Trophoblast cell (in vitro differentiated cells and primary cell): ENCODE results near the gene CREB5.

Experiments
- DNase-seq, 2 donors: peaks; one replicate each; pipeline ENCODE4 v3.0.0-alpha.2; 2016
- H2AFZ ChIP-seq: 2 replicates; pipeline ENCODE4 v1.6.1; 2013; ENCODE audit warnings: low read length, moderate library complexity, mild to moderate bottlenecking; ENCODE audit not compliant: insufficient read depth, poor library complexity
- H2AK5ac ChIP-seq: 2 replicates; pipeline ENCODE4 v1.6.1; 2013; ENCODE audit warnings: mild to moderate bottlenecking, low read length
- H2BK120ac ChIP-seq: 2 replicates; pipeline ENCODE4 v1.6.1; 2013; ENCODE audit warnings: low read length, mild to moderate bottlenecking, moderate library complexity; ENCODE audit not compliant: insufficient read depth, poor library complexity
- H2BK12ac ChIP-seq: 2 replicates; pipeline ENCODE4 v1.6.1; 2013; ENCODE audit warnings: mild to moderate bottlenecking, low read length, moderate library complexity
- H2BK5ac ChIP-seq: 2 replicates; pipeline ENCODE4 v1.6.1; 2013; ENCODE audit warnings: low read length, low read depth, moderate library complexity, mild to moderate bottlenecking; ENCODE audit not compliant: poor library complexity
- H3K14ac ChIP-seq: 2 replicates; pipeline ENCODE4 v1.6.1; 2013; ENCODE audit warnings: mild to moderate bottlenecking, low read length
- H3K18ac ChIP-seq: 2 replicates; pipeline ENCODE4 v1.6.1; 2013; ENCODE audit warnings: mild to moderate bottlenecking, low read length
- H3K23ac ChIP-seq: 2 replicates; pipeline ENCODE4 v1.6.1; 2013; ENCODE audit warnings: low read length
- H3K27ac ChIP-seq: 2 replicates; pipeline ENCODE4 v1.5.1; 2013; ENCODE audit warnings: low read depth, mild to moderate bottlenecking, inconsistent platforms, low read length, moderate library complexity
- H3K27me3 ChIP-seq: 2 replicates; pipeline ENCODE4 v1.6.1; 2013; ENCODE audit warnings: inconsistent platforms, mild to moderate bottlenecking, low read length, moderate library complexity; ENCODE audit not compliant: insufficient read depth
- H3K36me3 ChIP-seq, 2 experiments: 1 replicate in 1 of 2; 2 replicates in 1 of 2; pipeline ENCODE4 v1.6.1; 2013; ENCODE audit warnings: low read length in 2 of 2, mild to moderate bottlenecking in 2 of 2, moderate library complexity in 1 of 2; ENCODE audit not compliant: insufficient read depth in 2 of 2, control insufficient read depth in 1 of 2
- H3K4ac ChIP-seq: 2 replicates; pipeline ENCODE4 v1.6.1; 2013; ENCODE audit warnings: low read depth, mild to moderate bottlenecking, low read length, moderate library complexity
- H3K4me1 ChIP-seq, 2 experiments: 1 replicate in 1 of 2; 2 replicates in 1 of 2; pipeline ENCODE4 v1.6.1; 2013; ENCODE audit warnings: low read length in 2 of 2, mild to moderate bottlenecking in 2 of 2, moderate library complexity in 1 of 2; ENCODE audit not compliant: insufficient read depth in 2 of 2, control insufficient read depth in 1 of 2
- H3K4me2 ChIP-seq: 2 replicates; pipeline ENCODE4 v1.6.1; 2013; ENCODE audit warnings: inconsistent platforms, mild to moderate bottlenecking, low read length, moderate library complexity
- H3K4me3 ChIP-seq: 2 replicates; pipeline ENCODE4 v1.5.1; 2013; ENCODE audit warnings: mild to moderate bottlenecking, low read depth, low read length, inconsistent platforms
- H3K79me1 ChIP-seq: one replicate; pipeline ENCODE4 v1.6.1; 2013; ENCODE audit warnings: low read length
- H3K79me2 ChIP-seq: 2 replicates; pipeline ENCODE4 v1.6.1; 2013; ENCODE audit warnings: low read length, mild to moderate bottlenecking; ENCODE audit not compliant: control insufficient read depth, insufficient read depth, poor library complexity
- H3K9ac ChIP-seq: 2 replicates; pipeline ENCODE4 v1.6.1; 2013; ENCODE audit warnings: mild to moderate bottlenecking, low read length
- H3K9me3 ChIP-seq: 2 replicates; pipeline ENCODE4 v1.6.1; 2013; ENCODE audit warnings: low read depth, mild to moderate bottlenecking, control low read depth, inconsistent platforms, low read length; ENCODE audit not compliant: insufficient read depth
- H4K12ac ChIP-seq: 2 replicates; pipeline ENCODE4 v1.6.1; 2013; ENCODE audit warnings: low read depth, mild to moderate bottlenecking, low read length, moderate library complexity
- H4K8ac ChIP-seq: 2 replicates; pipeline ENCODE4 v1.6.1; 2013; ENCODE audit warnings: low read depth, mild to moderate bottlenecking, low read length, moderate library complexity
- H4K91ac ChIP-seq: one replicate; pipeline ENCODE4 v1.6.1; 2013; ENCODE audit warnings: low read depth, mild to moderate bottlenecking, low read length, moderate library complexity
- WGBS: extraction: QIAGEN DNeasy Blood & Tissue Kit; methylation state at CpG from one replicate; pipeline ENCODE4 v1.1.7; 2013; ENCODE audit warnings: missing lambda C conversion rate; ENCODE audit not compliant: insufficient read length, insufficient coverage; ENCODE audit errors: extremely low coverage; 5-methylcytosine and 5-hydroxymethylcytosine counted together

Gene CREB5

GRCh38 chr7:28858895-28859294, 446.6 kb downstream of the CREB5 start:
- Histone ChIP-seq H4K91ac (no peak overlapping the region), H3K79me1 (peaks cover 6% of the 10 kb centered on the region), H3K23ac (no peak overlapping the region), H2BK5ac (no peak overlapping the region), H4K8ac (no peak overlapping the region), H2AK5ac (no peak overlapping the region), H3K27me3 (no peaks in the 10 kb centered on the region), H3K14ac (no peak overlapping the region), H3K9ac (no peak overlapping the region), H3K4me3 (no peak overlapping the region), H3K9me3 (no peaks in the 10 kb centered on the region), H3K4me2 (no peak overlapping the region), H2AFZ (no peak overlapping the region), H3K79me2 (no peaks in the 10 kb centered on the region), H3K18ac (no peak overlapping the region), H3K4ac (no peak overlapping the region), H4K12ac (no peak overlapping the region), H2BK120ac (no peak overlapping the region), H3K4me1 (peaks cover 9 to 16% of the 10 kb centered on the region in 2 experiments), H3K27ac (no peak overlapping the region), H2BK12ac (no peak overlapping the region), H3K36me3 (no peaks in the 10 kb centered on the region)
- no peak for DNase-seq
- WGBS = no CpG with 5 or more reads among the region's 6 CpGs

DNA sequence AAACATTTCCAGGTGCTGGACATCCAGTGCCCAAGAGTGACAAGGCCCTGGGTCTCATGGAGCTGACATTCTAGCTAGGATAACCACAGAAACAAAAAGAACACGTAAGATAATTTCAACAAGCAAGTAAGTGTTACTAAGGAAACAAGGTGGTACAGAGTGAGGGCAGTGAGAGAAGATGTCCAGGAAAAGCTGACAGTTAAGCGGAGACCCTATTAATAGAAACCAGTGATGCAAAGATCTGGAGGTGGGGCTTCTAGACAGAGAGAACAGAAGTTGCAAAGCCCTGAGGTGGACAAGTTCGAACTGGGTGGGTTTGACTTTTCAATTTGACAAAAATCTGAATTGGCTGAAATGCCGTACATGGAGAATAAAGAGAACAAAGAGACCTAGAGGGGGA, 449.5 kb downstream of the CREB5 start:
- no peak overlapping the region for H3K4ac ChIP-seq
- H4K91ac ChIP-seq = no peak overlapping the region
- H4K12ac ChIP-seq = no peak overlapping the region
- DNase-seq = no peak
- no peak overlapping the region for H2AK5ac ChIP-seq
- no peaks in the 10 kb centered on the region for H3K9me3 ChIP-seq
- no peak overlapping the region for H2BK5ac ChIP-seq
- H4K8ac ChIP-seq = no peak overlapping the region
- peaks cover 6 to 9% of the 10 kb centered on the region in 2 experiments for H3K4me1 ChIP-seq
- no peak overlapping the region for H3K9ac ChIP-seq
- no CpG with 5 or more reads among the region's 4 CpGs for WGBS
- H3K27me3 ChIP-seq = no peaks in the 10 kb centered on the region
- no peak overlapping the region for H3K4me3 ChIP-seq
- H2BK120ac ChIP-seq = no peak overlapping the region
- no peaks in the 10 kb centered on the region for H3K36me3 ChIP-seq
- H3K79me1 ChIP-seq = peaks cover under 1% of the 10 kb centered on the region
- H3K18ac ChIP-seq = no peak overlapping the region
- H3K27ac ChIP-seq = no peak overlapping the region
- H3K79me2 ChIP-seq = no peaks in the 10 kb centered on the region
- H2AFZ ChIP-seq = no peak overlapping the region
- no peak overlapping the region for H3K23ac ChIP-seq
- no peak overlapping the region for H3K4me2 ChIP-seq
- H3K14ac ChIP-seq = no peak overlapping the region
- H2BK12ac ChIP-seq = no peak overlapping the region

DNA sequence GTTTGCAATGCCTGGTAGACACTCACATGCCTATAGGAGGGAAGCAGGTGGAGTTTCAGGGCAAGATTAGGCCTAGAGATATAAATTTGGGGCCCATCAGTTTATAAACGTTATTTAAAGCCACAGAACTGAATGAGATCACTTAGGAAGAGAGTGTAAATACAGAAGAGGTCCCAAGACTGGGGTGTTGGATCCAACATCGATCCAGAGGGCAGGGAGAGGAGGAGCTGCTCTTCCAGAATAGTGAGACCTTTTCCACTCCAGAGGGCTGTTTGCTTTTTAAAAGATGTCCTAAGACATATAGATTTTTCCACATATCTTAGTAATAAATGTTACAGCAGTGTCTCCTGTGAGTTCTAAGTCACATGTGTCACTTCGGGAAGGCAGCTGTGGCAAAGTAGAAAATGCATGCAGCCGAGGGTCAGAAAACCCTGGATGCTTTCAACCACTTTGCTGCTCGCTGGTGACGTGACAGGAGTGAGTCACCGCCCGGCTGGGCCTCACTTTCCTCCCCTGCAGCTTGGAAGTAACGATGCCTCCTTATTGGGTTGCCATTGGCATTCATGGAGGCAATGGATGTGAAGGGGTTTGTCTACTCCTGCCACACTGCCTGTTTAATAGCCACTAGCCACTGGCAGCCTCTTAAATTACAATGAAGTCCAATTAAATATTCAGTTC, 450.4 kb downstream of the CREB5 start:
- Histone ChIP-seq H3K18ac (no peak overlapping the region), H3K4me1 (peaks cover 6 to 9% of the 10 kb centered on the region in 2 experiments), H3K79me2 (no peaks in the 10 kb centered on the region), H3K14ac (no peak overlapping the region), H4K8ac (no peak overlapping the region), H3K79me1 (no peaks in the 10 kb centered on the region), H4K12ac (no peak overlapping the region), H3K4me3 (no peak overlapping the region), H3K9me3 (no peaks in the 10 kb centered on the region), H4K91ac (no peak overlapping the region), H3K36me3 (no peaks in the 10 kb centered on the region), H2BK12ac (no peak overlapping the region), H3K4me2 (no peak overlapping the region), H2AFZ (no peak overlapping the region), H3K4ac (no peak overlapping the region), H3K23ac (no peak overlapping the region), H3K9ac (no peak overlapping the region), H2AK5ac (no peak overlapping the region), H3K27me3 (no peaks in the 10 kb centered on the region), H3K27ac (no peak overlapping the region), H2BK5ac (no peak overlapping the region), H2BK120ac (no peak overlapping the region)
- WGBS = no CpG with 5 or more reads among the region's 9 CpGs
- no peak for DNase-seq

DNA sequence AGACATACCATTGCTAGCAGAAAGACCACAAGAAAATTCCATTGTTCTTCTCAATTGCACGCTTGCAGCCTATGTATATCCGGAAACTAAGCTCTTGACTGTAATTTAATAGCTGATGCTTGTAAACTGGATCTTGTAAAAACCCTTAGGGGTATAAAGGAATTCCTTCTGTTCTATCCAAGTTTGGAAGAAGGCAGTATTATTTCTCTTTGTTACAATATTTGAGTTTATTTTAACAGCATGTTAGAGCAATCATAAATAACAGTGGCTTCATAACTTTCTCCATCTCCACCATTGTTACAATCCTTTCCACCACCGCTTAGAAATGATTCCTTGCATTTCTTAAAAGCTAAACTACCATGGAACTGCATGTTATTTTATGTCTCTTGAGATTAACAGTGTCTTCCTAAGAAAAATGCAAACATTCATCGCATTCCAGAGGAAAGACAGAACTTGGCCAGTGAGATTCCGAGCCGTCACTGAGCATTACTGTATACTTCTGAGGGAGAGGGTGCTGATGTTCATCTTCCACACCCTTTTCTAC, 453.4 kb downstream of the CREB5 start:
- Histone ChIP-seq H3K27me3 (no peaks in the 10 kb centered on the region), H3K79me2 (no peaks in the 10 kb centered on the region), H3K9ac (no peak overlapping the region), H3K14ac (no peak overlapping the region), H3K23ac (no peak overlapping the region), H3K4me2 (no peak overlapping the region), H2AK5ac (no peak overlapping the region), H4K8ac (no peak overlapping the region), H4K91ac (no peak overlapping the region), H2BK120ac (no peak overlapping the region), H3K4me3 (no peak overlapping the region), H2BK12ac (no peak overlapping the region), H3K27ac (no peak overlapping the region), H4K12ac (no peak overlapping the region), H3K4ac (no peak overlapping the region), H3K36me3 (no peaks in the 10 kb centered on the region), H2BK5ac (no peak overlapping the region), H3K9me3 (no peaks in the 10 kb centered on the region), H3K4me1 (peaks cover 6 to 7% of the 10 kb centered on the region in 2 experiments), H3K79me1 (no peaks in the 10 kb centered on the region), H3K18ac (no peak overlapping the region), H2AFZ (no peak overlapping the region)
- DNase-seq = peak; percentile 42 to 84
- WGBS = no CpG with 5 or more reads among the region's 6 CpGs
